ENCODE data around the gene ZNF750.
"Not testable (repeated sequence)": the region's sequence is repeated elsewhere in the genome, so short reads cannot be mapped to it uniquely, and the experiment has no call there.

The ZNF750 gene

GRCh38 chr17:82790391-82790790 is 49.4 kb downstream of the ZNF750 start:
- DNase-seq = no peak

- no peak for DNase-seq
Measured at GRCh38 chr17:82789806-82790205, 50.0 kb downstream of the ZNF750 start.

- DNase-seq = no peak
Measured at GRCh38 chr17:82789051-82789592, 50.7 kb downstream of the ZNF750 start.

GRCh38 chr17:82788206-82789001 is 51.4 kb downstream of the ZNF750 start:
- DNase-seq = no peak

- peak; percentile 39 for DNase-seq
Measured at GRCh38 chr17:82787081-82787848, 52.6 kb downstream of the ZNF750 start.

- DNase-seq = no peak
Measured at GRCh38 chr17:82786427-82786826, 53.4 kb downstream of the ZNF750 start.

- not testable (repeated sequence) for DNase-seq
Measured at GRCh38 chr17:82785581-82785980, 54.2 kb downstream of the ZNF750 start.

- no peak for DNase-seq
Measured at GRCh38 chr17:82783498-82783897, 56.3 kb downstream of the ZNF750 start.

- no peak for DNase-seq
Measured at GRCh38 chr17:82782657-82783207, 57.1 kb downstream of the ZNF750 start.

- peak; percentile 69 for DNase-seq
Measured at GRCh38 chr17:82781894-82782274, 57.9 kb downstream of the ZNF750 start.

- DNase-seq = no peak
Measured at GRCh38 chr17:82780971-82781893, 58.6 kb downstream of the ZNF750 start.

- DNase-seq = no peak
Measured at GRCh38 chr17:82780195-82780594, 59.6 kb downstream of the ZNF750 start.

GRCh38 chr17:82779541-82779940 is 60.3 kb downstream of the ZNF750 start:
- no peak for DNase-seq
